GM12878 (cell line): Measurements from ENCODE around the gene TBXAS1. TPM values are rescaled to one million over a fixed set of nuclear protein-coding genes. Genes with fewer than 3 reads are reported as not detected.

Experiments used
- ATAC-seq: fragments of 200-7000 bp; cut with Tn5 transposase; 3 replicates; pipeline ENCODE4 v1.9.1; 2020; ENCODE audit warnings: mild to moderate bottlenecking, moderate library complexity
- BruUV-seq: library from RNA; stranded (reverse); fragments of 400-500 nt; replicated peaks from 2 replicates; lab custom pipeline; 2021; lab: Mats Ljungman, UMichigan
- CTCF ChIA-PET: fragments of 300-600 bp; sonication (Branson Sonifier 250); formaldehyde crosslinking; extraction: SDS; loops from one replicate; lab custom pipeline; 2021; ENCODE audit warnings: inconsistent platforms; lab: Yijun Ruan, JAX
- POLR2A ChIA-PET: fragments of 350-600 bp; formaldehyde crosslinking; extraction: SDS; loops from one replicate; lab custom pipeline; 2021; ENCODE audit warnings: inconsistent platforms; lab: Charles Lee
- RAD21 ChIA-PET: fragments of 300-600 bp; sonication (Branson Sonifier 250); formaldehyde crosslinking; loops from one replicate; lab custom pipeline; 2023; ENCODE audit warnings: antibody characterized with exemption; ENCODE audit not compliant: unreplicated experiment; lab: Charles Lee
- SMC1A ChIA-PET: fragments of 300-600 bp; sonication (Branson Sonifier 250); formaldehyde crosslinking; loops from one replicate; lab custom pipeline; 2023; ENCODE audit not compliant: unreplicated experiment, uncharacterized antibody; lab: Charles Lee
- DNase-seq: peaks from one replicate; pipeline ENCODE4 v3.0.0-alpha.2; 2011; ENCODE audit warnings: low read depth, low spot score
- FAIRE-seq: peaks from 3 replicates; lab custom pipeline; 2011; peaks lifted over from hg19 to GRCh38; lab: Jason Lieb, UNC
- H2AFZ ChIP-seq: 2 replicates; pipeline ENCODE4 v1.6.0; 2011; ENCODE audit warnings: low read depth, low read length, control low read depth; ENCODE audit not compliant: control insufficient read depth
- H3K27ac ChIP-seq: 2 replicates; pipeline ENCODE4 v1.5.1; 2011; ENCODE audit warnings: control low read depth; ENCODE audit not compliant: control insufficient read depth, insufficient read depth
- H3K27me3 ChIP-seq, 2 experiments: replicated peaks in 1 of 2; 2 replicates each; pipeline versions ENCODE4 v1.6.0 to v1.6.1; 2011; ENCODE audit warnings: low read length in 1 of 2; ENCODE audit not compliant: control insufficient read depth in 2 of 2, insufficient read depth in 2 of 2
- H3K36me3 ChIP-seq, 2 experiments: 2 replicates each; pipeline ENCODE4 v1.5.1; 2011; ENCODE audit warnings: low read length in 1 of 2; ENCODE audit not compliant: control insufficient read depth in 2 of 2, insufficient read depth in 2 of 2
- H3K4me1 ChIP-seq: 2 replicates; pipeline ENCODE4 v1.6.1; 2011; ENCODE audit warnings: mild to moderate bottlenecking, low read length, moderate library complexity, mixed read lengths; ENCODE audit not compliant: control insufficient read depth, insufficient read depth
- H3K4me2 ChIP-seq: 2 replicates; pipeline ENCODE4 v1.6.0; 2011; ENCODE audit warnings: control low read depth; ENCODE audit not compliant: control insufficient read depth, insufficient read depth
- H3K4me3 ChIP-seq: fragments of 200-600 bp; sonication (generic); 2 replicates; pipeline ENCODE4 v1.5.1; 2016
- H3K79me2 ChIP-seq: 2 replicates; pipeline ENCODE4 v1.6.0; 2011; ENCODE audit warnings: low read length; ENCODE audit not compliant: control insufficient read depth, insufficient read depth
- H3K9ac ChIP-seq: 2 replicates; pipeline ENCODE4 v1.8.0; 2011; ENCODE audit warnings: low read length, control low read depth, mixed read lengths; ENCODE audit not compliant: control insufficient read depth, insufficient read depth
- H3K9me3 ChIP-seq: replicated peaks from 3 replicates; pipeline ENCODE4 v1.5.1; 2011; ENCODE audit warnings: mild to moderate bottlenecking, low read length; ENCODE audit not compliant: control insufficient read depth, insufficient read depth
- H4K20me1 ChIP-seq: 2 replicates; pipeline ENCODE4 v1.6.0; 2011; ENCODE audit not compliant: control insufficient read depth, insufficient read depth
- BMI1 ChIP-seq: fragments of 450-650 bp; IDR thresholded peaks from 2 replicates; pipeline ENCODE4 v1.6.1; 2016; ENCODE audit warnings: mild to moderate bottlenecking, moderate library complexity, borderline replicate concordance
- CHD1 ChIP-seq: IDR thresholded peaks from 2 replicates; pipeline ENCODE4 v1.6.1; 2012; ENCODE audit warnings: low read depth, low read length, improper control_type of control experiment
- CREB1 ChIP-seq: IDR thresholded peaks from 2 replicates; pipeline ENCODE4 v1.6.1; 2012; ENCODE audit warnings: low read depth, mild to moderate bottlenecking, inconsistent platforms
- EP300 ChIP-seq, 2 experiments: fragments of 150-350 bp in 1 of 2; IDR thresholded peaks; 2 replicates each; pipeline ENCODE4 v1.6.1; 2011 to 2012; ENCODE audit warnings: low read depth in 2 of 2, low read length in 2 of 2, borderline replicate concordance in 1 of 2, improper control_type of control experiment in 1 of 2, inconsistent platforms in 1 of 2; ENCODE audit not compliant: control insufficient read depth in 1 of 2
- GATAD2B ChIP-seq: fragments of 450-650 bp; conservative IDR thresholded peaks from 2 replicates; pipeline ENCODE4 v1.6.1; 2017; ENCODE audit warnings: low read depth, mild to moderate bottlenecking, moderate library complexity
- IRF5 ChIP-seq: fragments of 450-650 bp; IDR thresholded peaks from 2 replicates; pipeline ENCODE4 v1.6.1; 2017; ENCODE audit warnings: borderline replicate concordance
- NFYA ChIP-seq: IDR thresholded peaks from 2 replicates; pipeline ENCODE4 v1.6.1; 2011; ENCODE audit warnings: low read depth, mild to moderate bottlenecking, low read length, improper control_type of control experiment, borderline replicate concordance
- NFYB ChIP-seq: IDR thresholded peaks from 2 replicates; pipeline ENCODE4 v1.6.1; 2011; ENCODE audit warnings: low read depth, mild to moderate bottlenecking, low read length, improper control_type of control experiment, moderate library complexity; ENCODE audit not compliant: insufficient read depth
- NRF1 ChIP-seq: conservative IDR thresholded peaks from 2 replicates; pipeline ENCODE4 v1.6.1; 2011; ENCODE audit warnings: mild to moderate bottlenecking, low read depth, low read length, improper control_type of control experiment
- PAX5 ChIP-seq: IDR thresholded peaks from 2 replicates; pipeline ENCODE4 v1.6.1; 2011; ENCODE audit warnings: low read depth, low read length, borderline replicate concordance
- RBBP5 ChIP-seq: fragments of 200-600 bp; sonication (generic); conservative IDR thresholded peaks from 2 replicates; pipeline ENCODE4 v1.6.1; 2016
- SMAD5 ChIP-seq: IDR thresholded peaks from 2 replicates; pipeline ENCODE4 v1.6.1; 2016; ENCODE audit warnings: antibody characterized with exemption, low read depth
- STAT1 ChIP-seq: fragments of 450-650 bp; conservative IDR thresholded peaks from 2 replicates; pipeline ENCODE4 v1.6.1; 2014; ENCODE audit warnings: antibody characterized with exemption, mild to moderate bottlenecking
- TARDBP ChIP-seq: IDR thresholded peaks from 2 replicates; pipeline ENCODE4 v1.6.1; 2016; ENCODE audit warnings: borderline replicate concordance
- TCF3 ChIP-seq: IDR thresholded peaks from 2 replicates; pipeline ENCODE4 v1.6.1; 2012; ENCODE audit warnings: low read depth, mild to moderate bottlenecking, low read length, borderline replicate concordance; ENCODE audit not compliant: insufficient read depth
- ZNF24 ChIP-seq: fragments of 450-650 bp; IDR thresholded peaks from 2 replicates; pipeline ENCODE4 v1.6.1; 2017; ENCODE audit warnings: antibody characterized with exemption, mild to moderate bottlenecking
- ZNF622 ChIP-seq: fragments of 450-650 bp; IDR thresholded peaks from 2 replicates; pipeline ENCODE4 v1.6.1; 2017; ENCODE audit warnings: mild to moderate bottlenecking, inconsistent platforms
- WGBS: methylation state at CpG from one replicate; pipeline ENCODE4 v1.1.6; 2016; ENCODE audit warnings: low lambda C conversion rate; ENCODE audit not compliant: insufficient replicate concordance, insufficient coverage; ENCODE audit errors: missing lambda C conversion rate; 5-methylcytosine and 5-hydroxymethylcytosine counted together
- in situ Hi-C: fragments of 300-500 bp; cut with MboI; formaldehyde crosslinking; loops from 9 replicates; pipeline ENCODE4 v1.14.3; 2018; ENCODE audit warnings: mixed read lengths
- intact Hi-C: fragments of 100-400 bp; cut with micrococcal nuclease; formaldehyde crosslinking; loops from one replicate; pipeline ENCODE4 v1.14.2; 2022; ENCODE audit not compliant: unreplicated experiment
- polyA plus RNA-seq, 11 experiments: library from polyadenylated mRNA; depleted of rRNA in 4 of 11; unstranded in 6 of 11; stranded (reverse) in 5 of 11; fragments of >200 nt; fragmentation: Nextera tagmentation in 4 of 11; fragmentation: Illumina TruSeq in 1 of 11; extraction: Ambion mirVana in 4 of 11; extraction: Trizol in 1 of 11; gene quantifications; 1 replicate in 1 of 11; 2 replicates in 10 of 11; pipeline versions ENCODE4 v1.2.1 to v1.2.3, GENCODE V29; 2011 to 2016; ENCODE audit warnings: inconsistent platforms in 2 of 11, missing spikeins in 2 of 11, low read depth in 1 of 11
- total RNA-seq, 4 experiments: library from RNA; depleted of rRNA in 3 of 4; stranded (reverse); fragments of >200 nt in 3 of 4; fragmentation: Illumina TruSeq in 1 of 4; extraction: Trizol in 1 of 4; gene quantifications; 2 replicates each; pipeline versions ENCODE4 v1.2.1 to v1.2.3, GENCODE V29; 2013 to 2021

Gene TBXAS1
- total and polyA plus RNA-seq, 10 of the 15 experiments (the other 5 are each of a cell fraction or from before 2014, with no cell fraction given), result 1.5 to 32.7 (median 16.3) TPM

GRCh38 chr7:139940866-139941265 is 111.8 kb downstream of the TBXAS1 start:
- Histone ChIP-seq H3K4me2 (no peak overlapping the region), H3K4me1 (no peaks in the 10 kb centered on the region), H3K27ac (no peak overlapping the region), H3K36me3 (no peaks in the 10 kb centered on the region), H2AFZ (no peak overlapping the region), H3K9ac (no peak overlapping the region), H3K27me3 (no peaks in the 10 kb centered on the region), H4K20me1 (no peaks in the 10 kb centered on the region), H3K4me3 (no peak overlapping the region), H3K79me2 (no peaks in the 10 kb centered on the region), H3K9me3 (peaks cover 3% of the 10 kb centered on the region; the same call in 2 of the 3 replicates)
- SMC1A ChIA-PET, result no interaction called here
- BruUV-seq, result no TSS peak
- 0% methylated on average over 2 of the region's 2 CpGs for WGBS
- CTCF ChIA-PET, result no interaction called here
- POLR2A ChIA-PET, result interaction anchor here (0.9 kb wide), 1 partner anchor 20 kb away, joined by 3 read pairs; no protein-coding TSS in a partner anchor
- TF ChIP-seq IRF5 (no peak), STAT1 (no peak)
- DNase-seq, result no peak
- RAD21 ChIA-PET, result interaction anchor here (0.5 kb wide), 1 partner anchor 40 kb away, joined by 4 read pairs; no protein-coding TSS in a partner anchor
- ATAC-seq, result no peak
- no peak for FAIRE-seq
- intact Hi-C loops (no loop called here), in situ Hi-C loops (no loop called here)

- intact Hi-C loops (no loop called here), in situ Hi-C loops (no loop called here)
- H3K79me2 ChIP-seq, result no peaks in the 10 kb centered on the region
- FAIRE-seq, result no peak
- H3K4me3 ChIP-seq, result no peak overlapping the region
- no peak overlapping the region for H3K9ac ChIP-seq
- WGBS, result 81% methylated on average over 3 of the region's 3 CpGs
- ChIA-PET CTCF (no interaction called here), RAD21 (no interaction called here), SMC1A (no interaction called here), POLR2A (interaction anchor here (0.9 kb wide), 1 partner anchor 20 kb away, joined by 3 read pairs; no protein-coding TSS in a partner anchor)
- H3K36me3 ChIP-seq, result no peaks in the 10 kb centered on the region
- ATAC-seq, result no peak
- H3K4me2 ChIP-seq, result no peak overlapping the region
- BruUV-seq, result no TSS peak
- H4K20me1 ChIP-seq, result no peaks in the 10 kb centered on the region
- H3K27ac ChIP-seq, result no peak overlapping the region
- no peak overlapping the region for H2AFZ ChIP-seq
- no peaks in the 10 kb centered on the region for H3K27me3 ChIP-seq
- no peaks in the 10 kb centered on the region for H3K4me1 ChIP-seq
- DNase-seq, result no peak
- H3K9me3 ChIP-seq, result peaks cover 4% of the 10 kb centered on the region; the same call in 2 of the 3 replicates
- TF ChIP-seq ZNF622, result no peak
- no peak for TF ChIP-seq GATAD2B
- TF ChIP-seq TARDBP, result no peak
- no peak for TF ChIP-seq SMAD5
- no peak for TF ChIP-seq NFYB
- TF ChIP-seq PAX5, result no peak
- no peak for TF ChIP-seq TCF3
- TF ChIP-seq NRF1, result no peak
- no peak for TF ChIP-seq CREB1
- TF ChIP-seq BMI1, result no peak
- TF ChIP-seq ZNF24, result no peak
- TF ChIP-seq EP300 (IDR thresholded peaks at IDR 0.05; ENCODE audit: borderline replicate concordance in 1 of 2, control insufficient read depth in 1 of 2, low read depth in 2 of 2, low read length in 2 of 2), result no peak
- no peak for TF ChIP-seq RBBP5
- no peak for TF ChIP-seq CHD1
- no peak for TF ChIP-seq NFYA
Measured at GRCh38 chr7:139941421-139941820, 112.4 kb downstream of the TBXAS1 start.
